Stimulated activated CD4-positive, alpha-beta T cell treated with anti-CD3 and anti-CD28 coated beads, Interleukin-4, amount 100 ng/mL, for 24 hours (primary cell): ENCODE results near the gene RAP2B.
"Not testable (repeated sequence)": the region's sequence is repeated elsewhere in the genome, so short reads cannot be mapped to it uniquely, and the experiment has no call there.

ENCODE experiments used
- DNase-seq: peaks from one replicate; pipeline ENCODE4 v3.0.0-alpha.2; 2020

Gene RAP2B

GRCh38 chr3:153161138-153161713 is 800 bp upstream of the RAP2B start:
- peak; percentile 92 for DNase-seq

DNA sequence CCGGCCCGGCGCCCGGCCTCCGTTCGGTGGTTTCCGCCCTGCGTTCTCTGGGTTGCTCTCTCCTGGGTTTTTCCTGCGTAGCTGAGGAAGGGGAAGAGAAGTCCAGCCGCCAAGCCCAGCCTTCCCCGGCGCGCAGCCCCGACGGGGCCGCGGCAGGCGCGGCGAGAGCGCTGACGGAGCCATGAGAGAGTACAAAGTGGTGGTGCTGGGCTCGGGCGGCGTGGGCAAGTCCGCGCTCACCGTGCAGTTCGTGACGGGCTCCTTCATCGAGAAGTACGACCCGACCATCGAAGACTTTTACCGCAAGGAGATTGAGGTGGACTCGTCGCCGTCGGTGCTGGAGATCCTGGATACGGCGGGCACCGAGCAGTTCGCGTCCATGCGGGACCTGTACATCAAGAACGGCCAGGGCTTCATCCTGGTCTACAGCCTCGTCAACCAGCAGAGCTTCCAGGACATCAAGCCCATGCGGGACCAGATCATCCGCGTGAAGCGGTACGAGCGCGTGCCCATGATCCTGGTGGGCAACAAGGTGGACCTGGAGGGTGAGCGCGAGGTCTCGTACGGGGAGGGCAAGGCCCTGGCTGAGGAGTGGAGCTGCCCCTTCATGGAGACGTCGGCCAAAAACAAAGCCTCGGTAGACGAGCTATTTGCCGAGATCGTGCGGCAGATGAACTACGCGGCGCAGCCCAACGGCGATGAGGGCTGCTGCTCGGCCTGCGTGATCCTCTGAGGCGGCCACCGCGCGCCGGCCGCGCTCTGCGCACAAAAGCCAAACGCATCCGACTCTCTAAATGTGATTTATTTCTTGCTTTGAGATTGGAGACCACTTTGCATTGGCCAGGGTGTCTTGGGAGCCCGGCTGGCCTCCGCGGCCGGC is 727 bp downstream of the RAP2B start:
- DNase-seq, result peak; percentile 48

DNA sequence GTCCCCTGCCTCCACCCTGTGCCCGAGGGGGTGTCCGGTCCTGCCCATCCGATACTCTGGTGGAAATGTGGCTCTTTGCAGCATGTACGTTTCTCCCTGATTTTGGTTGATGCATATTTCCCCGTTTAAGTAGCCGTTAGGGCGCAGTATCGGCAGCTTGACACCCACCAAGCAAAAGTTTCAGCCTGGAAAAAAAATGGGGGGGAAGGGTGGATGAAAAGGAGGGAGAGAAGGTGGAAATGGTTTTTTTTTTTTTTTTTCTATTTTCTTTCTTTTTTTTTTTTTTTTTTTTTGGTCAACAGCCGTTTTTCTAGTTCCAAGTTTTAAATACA is 1.3 kb downstream of the RAP2B start:
- DNase-seq, result no peak

DNA sequence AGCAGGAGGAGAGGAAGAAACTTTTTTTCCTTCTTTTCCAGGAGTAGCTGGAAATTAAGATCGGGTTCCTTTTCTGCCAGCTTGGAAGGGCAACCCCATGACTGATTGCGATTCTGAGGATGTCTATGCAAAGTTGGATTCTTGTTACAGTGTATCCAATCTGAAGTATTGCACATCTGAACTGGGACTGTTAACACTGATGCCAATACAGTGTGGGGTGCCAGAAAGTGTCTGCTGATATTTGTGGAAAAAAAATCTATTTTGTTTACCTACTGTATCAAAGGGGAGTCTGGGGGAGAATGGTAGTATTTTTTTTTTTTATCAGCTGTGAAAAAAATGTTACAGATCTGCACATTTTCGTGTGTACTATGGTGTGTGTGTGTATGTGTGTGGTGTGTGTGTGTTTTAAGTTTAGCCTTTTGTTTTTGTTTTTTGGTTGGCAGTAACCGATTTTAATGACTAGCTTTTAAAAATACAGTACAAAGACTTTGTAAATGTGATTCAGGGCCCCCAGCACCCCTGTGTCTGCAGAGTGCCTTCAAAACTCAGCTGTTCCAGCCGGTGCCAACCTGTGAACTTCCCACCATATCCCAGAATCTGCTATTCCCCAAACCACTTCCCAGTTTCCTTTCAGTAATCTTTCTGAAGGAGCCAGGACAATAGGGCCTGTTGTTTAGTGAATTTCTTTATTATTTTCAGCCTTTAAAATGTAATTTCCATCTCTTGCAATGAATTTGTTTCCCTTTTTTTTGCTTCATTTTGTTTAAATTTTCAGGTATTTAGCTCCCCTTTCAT is 1.9 kb downstream of the RAP2B start:
- DNase-seq, result no peak

GRCh38 chr3:153165261-153165681 is 3.2 kb downstream of the RAP2B start:
- DNase-seq, result no peak

DNA sequence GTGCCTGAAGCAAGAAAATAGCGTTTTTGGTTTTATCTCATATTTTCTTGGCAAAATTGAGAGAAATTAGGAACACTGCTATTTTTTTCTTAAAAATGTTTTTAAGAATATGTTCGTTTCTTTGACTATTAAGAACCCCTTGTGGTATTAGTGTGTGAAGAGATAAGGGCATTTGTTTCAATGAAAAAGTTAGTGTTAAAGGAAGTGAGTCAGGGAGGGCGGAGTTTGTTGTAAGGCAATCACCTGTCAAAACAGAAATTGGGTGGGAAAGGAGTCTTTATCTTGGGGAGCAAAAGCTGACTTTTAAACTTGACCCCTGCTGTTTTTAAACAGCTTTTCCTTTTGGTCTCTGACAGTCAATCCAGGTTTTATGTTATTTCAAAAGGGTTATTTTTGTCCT is 4.2 kb downstream of the RAP2B start:
- peak; percentile 37 for DNase-seq

GRCh38 chr3:153166796-153167195 is 4.8 kb downstream of the RAP2B start:
- DNase-seq, result no peak

GRCh38 chr3:153169793-153170383 is 7.9 kb downstream of the RAP2B start:
- DNase-seq, result no peak

DNA sequence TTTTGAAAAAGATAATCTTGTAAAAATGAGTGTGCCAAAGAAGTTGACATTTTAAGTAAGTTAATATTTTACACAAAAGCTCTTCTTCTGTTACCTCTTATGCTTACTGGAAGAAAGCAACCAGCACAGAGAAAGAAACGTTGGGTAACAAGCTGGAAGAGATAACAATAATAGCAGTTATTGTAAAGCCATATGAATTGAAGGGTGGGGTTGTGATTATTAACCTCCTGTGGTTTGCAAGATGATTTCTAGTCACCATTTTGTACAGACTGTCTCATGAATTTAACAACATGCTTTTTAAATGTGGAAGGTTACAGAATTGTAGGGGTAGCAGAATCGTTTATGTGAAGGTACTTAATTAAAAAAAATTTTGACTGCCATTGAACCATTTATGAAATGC is 9.2 kb downstream of the RAP2B start:
- DNase-seq, result no peak

- DNase-seq, result no peak
Measured at GRCh38 chr3:153171918-153172317, 9.9 kb downstream of the RAP2B start.

DNA sequence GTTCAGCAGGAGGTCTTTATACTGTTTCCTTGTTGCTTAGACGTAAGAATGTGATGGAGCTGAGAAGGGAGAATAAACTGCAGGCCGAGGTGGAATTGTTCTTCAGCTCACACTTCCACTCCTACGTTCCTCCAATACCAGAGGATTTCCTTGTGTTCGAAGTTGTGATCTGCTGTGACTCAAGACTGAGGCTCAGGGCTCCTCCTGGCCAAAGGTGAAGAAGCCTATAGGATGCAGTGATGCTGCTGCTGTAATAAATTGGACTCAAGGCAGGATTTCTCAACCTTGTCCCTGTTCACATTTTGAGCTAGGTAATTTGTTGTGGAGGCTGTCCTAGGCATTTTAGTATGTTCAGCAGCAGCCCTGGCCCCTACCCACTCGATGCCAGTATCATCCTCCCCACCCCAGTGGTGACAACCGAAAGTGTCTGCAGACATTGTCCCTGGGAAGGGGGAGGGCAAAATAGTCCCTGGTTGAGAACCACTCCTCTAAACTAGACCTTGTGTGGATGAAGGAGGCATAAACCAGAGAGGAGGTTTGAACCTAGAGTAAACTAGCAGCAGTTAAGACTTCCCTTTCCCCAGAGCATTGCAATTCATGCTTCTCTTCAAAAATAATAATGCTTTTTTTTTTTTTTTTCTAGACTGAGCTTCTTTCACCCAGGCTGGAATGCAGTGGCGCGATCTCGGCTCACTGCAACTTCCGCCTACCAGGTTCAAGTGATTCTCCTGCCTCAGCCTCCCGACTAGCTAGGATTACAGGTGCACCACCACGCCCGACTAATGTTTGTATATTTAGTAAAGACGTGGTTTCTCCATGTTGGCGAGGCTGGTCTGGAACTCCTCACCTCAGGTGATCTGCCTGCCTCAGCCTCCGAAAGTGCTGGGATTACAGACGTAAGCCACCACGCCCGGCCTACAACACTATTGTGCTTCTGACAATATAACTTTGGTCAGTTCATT is 11.1 kb downstream of the RAP2B start:
- no peak for DNase-seq

GRCh38 chr3:153173758-153174516 is 11.9 kb downstream of the RAP2B start:
- DNase-seq, result no peak

DNA sequence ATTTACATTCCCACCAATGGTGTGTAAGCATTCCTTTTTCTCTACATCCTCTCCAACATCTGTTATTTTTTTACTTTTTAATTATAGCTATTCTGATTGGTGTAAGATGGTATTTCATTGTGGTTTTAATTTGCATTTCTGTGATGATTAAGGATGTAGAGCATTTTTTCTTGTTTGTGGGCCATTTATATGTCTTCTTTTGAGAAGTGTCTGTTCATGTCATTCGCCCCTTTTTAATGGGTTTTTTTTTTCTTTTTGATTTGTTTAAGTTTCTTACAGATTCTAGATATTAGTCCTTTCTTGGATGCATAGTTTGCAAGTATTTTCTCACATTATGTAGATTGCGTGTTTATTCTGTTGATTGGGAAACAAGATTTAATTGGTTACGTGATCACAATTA is 14.2 kb downstream of the RAP2B start:
- no peak for DNase-seq

DNA sequence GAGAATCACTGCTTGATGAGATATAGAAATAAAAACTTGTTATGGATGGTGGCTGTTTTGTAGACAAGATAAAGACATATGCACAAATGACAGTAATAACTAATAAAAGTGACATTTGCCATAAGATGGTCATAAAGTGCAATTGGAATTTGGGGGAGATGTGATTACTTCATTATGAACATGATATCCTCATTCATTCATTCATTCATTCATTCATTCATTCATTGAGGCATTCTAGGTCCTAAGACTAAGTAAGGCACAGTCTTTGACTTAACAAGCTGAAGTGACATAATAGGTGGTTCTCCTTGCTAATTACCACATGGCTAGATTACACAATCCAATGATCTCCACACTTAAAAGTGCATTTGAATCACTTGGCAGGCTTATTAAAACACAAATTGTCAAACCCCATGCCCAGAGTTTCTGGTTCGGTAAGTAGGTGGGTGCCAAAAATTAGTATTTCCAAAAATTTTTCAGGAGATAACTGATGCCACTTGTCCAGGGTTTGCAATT is 18.9 kb downstream of the RAP2B start:
- no peak for DNase-seq

- DNase-seq, result no peak
Measured at GRCh38 chr3:153182501-153183293, 20.7 kb downstream of the RAP2B start.

GRCh38 chr3:153190923-153191322 is 28.9 kb downstream of the RAP2B start:
- DNase-seq, result no peak

DNA sequence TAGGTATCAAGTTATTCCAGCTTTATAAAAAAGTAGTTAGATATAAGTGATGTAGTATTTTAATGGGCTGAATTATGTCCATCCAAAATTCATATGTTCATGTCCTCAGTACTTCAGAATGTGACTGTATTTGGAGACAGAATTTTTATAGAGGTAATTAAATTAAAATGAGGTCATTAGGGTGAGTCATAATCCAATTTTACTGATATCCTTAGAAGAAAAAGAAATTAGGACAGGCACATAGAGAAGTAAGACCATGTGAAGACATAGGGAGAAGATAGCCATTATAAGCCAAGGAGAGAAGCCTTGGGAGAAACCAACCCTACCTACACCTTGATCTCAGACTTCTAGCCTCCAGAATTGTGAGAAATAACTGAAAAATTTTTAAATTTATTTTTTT is 30.3 kb downstream of the RAP2B start:
- DNase-seq, result no peak

- not testable (repeated sequence) for DNase-seq
Measured at GRCh38 chr3:153193786-153194476, 31.9 kb downstream of the RAP2B start.

DNA sequence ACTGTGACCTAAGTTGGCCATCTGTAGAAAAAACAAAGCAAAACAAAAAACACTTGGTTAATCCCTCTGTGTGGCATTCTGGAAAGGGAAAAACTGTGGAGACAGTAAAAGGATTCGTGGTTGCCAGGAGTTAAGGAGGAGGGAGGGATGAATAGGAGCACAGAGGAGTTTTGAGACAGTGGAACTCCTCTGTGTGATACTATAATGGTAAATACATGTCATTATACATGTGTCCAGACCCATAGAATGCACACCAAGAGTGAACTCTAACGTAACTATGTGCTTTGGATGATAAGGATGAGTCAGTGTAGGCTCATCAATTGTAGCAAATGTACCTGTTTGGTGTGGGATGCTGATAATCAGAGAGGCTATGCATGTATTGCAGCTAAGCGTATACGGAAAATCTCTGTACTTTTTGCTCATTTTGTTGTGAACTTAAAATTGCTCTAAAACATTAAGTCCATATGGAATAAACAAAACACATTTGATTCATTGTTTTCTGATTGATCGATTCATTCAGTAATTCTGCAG is 33.4 kb downstream of the RAP2B start:
- DNase-seq, result no peak
